LNCaP clone FGC (cell line): ENCODE data around the gene LEPROT.
A peak's percentile ranks its signal among the peaks of the same experiment; 100 is the strongest.
"Not testable (repeated sequence)": the region's sequence is repeated elsewhere in the genome, so short reads cannot be mapped to it uniquely, and the experiment has no call there.

Source experiments
- DNase-seq: peaks from one replicate; pipeline ENCODE4 v3.0.0-alpha.2; 2011; ENCODE audit warnings: low read depth
- H3K4me3 ChIP-seq: 2 replicates; pipeline ENCODE4 v1.5.1; 2011; ENCODE audit warnings: mild to moderate bottlenecking, low read depth, low read length, control low read depth
- CTCF ChIP-seq: IDR thresholded peaks from 2 replicates; pipeline ENCODE4 v1.5.1; 2012; ENCODE audit warnings: mild to moderate bottlenecking; ENCODE audit not compliant: control insufficient read depth, insufficient read depth; ENCODE audit errors: extremely low read depth

LEPROT gene

GRCh38 chr1:65443647-65444046 is 23.2 kb downstream of the LEPROT start:
- no peak for DNase-seq
- no peak overlapping the region for H3K4me3 ChIP-seq
- no peak for TF ChIP-seq CTCF

- no peak for TF ChIP-seq CTCF
- H3K4me3 ChIP-seq: no peak overlapping the region
- DNase-seq: no peak
These were observed 23.7 kb downstream of the LEPROT start for GRCh38 chr1:65444128-65444640.

- no peak overlapping the region for H3K4me3 ChIP-seq
- no peak for DNase-seq
- no peak for TF ChIP-seq CTCF
These were observed 25.4 kb downstream of the LEPROT start for GRCh38 chr1:65445837-65446236.

GRCh38 chr1:65449214-65449823 is 28.9 kb downstream of the LEPROT start:
- no peak overlapping the region for H3K4me3 ChIP-seq
- peak; percentile 45 for TF ChIP-seq CTCF
- DNase-seq: no peak

GRCh38 chr1:65455678-65456077 is 35.2 kb downstream of the LEPROT start:
- not testable (repeated sequence) for DNase-seq, H3K4me3 ChIP-seq

GRCh38 chr1:65456481-65456880 is 36.0 kb downstream of the LEPROT start:
- no peak for DNase-seq
- no peak for TF ChIP-seq CTCF
- H3K4me3 ChIP-seq: no peak overlapping the region

- no peak overlapping the region for H3K4me3 ChIP-seq
- DNase-seq: no peak
- TF ChIP-seq CTCF: no peak
These were observed 37.4 kb downstream of the LEPROT start for GRCh38 chr1:65457868-65458267.
